Measurements from ENCODE around the gene TMEM240.

DNA sequence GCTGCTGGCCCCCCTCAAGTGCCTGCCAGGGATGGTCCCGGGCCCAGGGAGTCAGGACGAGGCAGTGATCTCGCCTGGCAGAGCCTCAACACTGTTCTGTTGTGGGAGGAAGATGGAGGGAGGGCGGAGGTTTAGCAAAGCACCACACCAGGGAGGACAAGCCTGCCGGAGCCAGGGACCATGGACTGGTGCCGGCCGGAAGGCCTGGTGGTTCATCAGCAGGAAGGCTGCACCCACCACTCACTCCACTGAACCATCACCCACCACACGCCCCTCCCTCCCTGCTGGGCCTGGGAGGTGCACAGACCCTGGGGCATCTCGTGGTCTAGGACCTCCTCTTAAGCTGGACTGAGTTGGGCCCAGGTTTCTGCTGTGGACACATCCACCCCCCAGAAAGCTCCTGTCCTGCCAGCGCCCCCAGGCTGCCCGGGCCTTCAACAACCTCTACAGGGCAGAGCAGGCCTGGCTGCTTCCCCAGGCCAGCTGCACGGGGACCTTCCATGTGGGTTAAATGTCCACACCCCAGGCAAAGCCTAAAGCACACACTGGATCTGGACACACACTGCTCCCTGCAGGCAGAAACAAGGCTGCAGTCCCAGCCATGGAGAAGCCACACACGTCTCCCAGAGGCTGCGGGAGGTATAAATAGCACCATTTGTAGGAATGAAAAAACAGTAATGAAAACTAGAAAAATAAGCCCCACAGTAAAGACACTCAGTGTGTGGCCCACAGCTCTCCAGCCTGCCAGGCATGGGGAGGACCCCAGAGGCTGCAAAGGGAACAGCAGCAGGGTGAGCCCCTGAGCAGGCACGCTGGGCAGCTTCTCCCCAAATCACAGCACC, 10.4 kb upstream of the TMEM240 start:
- TF ChIP-seq NEUROD1 (IDR thresholded peaks at IDR 0.05; ENCODE audit: borderline replicate concordance, low read depth, low read length, partially characterized antibody) = no peak
- no peak for TF ChIP-seq GATAD2A (IDR thresholded peaks at IDR 0.05)
- TF ChIP-seq PTBP1 (IDR thresholded peaks at IDR 0.05; ENCODE audit: low read depth, low read length) = no peak
- TF ChIP-seq HLTF (IDR thresholded peaks at IDR 0.05) = no peak
- no peak for TF ChIP-seq GABPA (tag; conservative IDR thresholded peaks at IDR 0.05; ENCODE audit: low read depth)
- TF ChIP-seq KDM5B (IDR thresholded peaks at IDR 0.05; ENCODE audit: insufficient replicate concordance, low read depth, low read length) = no peak
- TF ChIP-seq, protein P1, sequence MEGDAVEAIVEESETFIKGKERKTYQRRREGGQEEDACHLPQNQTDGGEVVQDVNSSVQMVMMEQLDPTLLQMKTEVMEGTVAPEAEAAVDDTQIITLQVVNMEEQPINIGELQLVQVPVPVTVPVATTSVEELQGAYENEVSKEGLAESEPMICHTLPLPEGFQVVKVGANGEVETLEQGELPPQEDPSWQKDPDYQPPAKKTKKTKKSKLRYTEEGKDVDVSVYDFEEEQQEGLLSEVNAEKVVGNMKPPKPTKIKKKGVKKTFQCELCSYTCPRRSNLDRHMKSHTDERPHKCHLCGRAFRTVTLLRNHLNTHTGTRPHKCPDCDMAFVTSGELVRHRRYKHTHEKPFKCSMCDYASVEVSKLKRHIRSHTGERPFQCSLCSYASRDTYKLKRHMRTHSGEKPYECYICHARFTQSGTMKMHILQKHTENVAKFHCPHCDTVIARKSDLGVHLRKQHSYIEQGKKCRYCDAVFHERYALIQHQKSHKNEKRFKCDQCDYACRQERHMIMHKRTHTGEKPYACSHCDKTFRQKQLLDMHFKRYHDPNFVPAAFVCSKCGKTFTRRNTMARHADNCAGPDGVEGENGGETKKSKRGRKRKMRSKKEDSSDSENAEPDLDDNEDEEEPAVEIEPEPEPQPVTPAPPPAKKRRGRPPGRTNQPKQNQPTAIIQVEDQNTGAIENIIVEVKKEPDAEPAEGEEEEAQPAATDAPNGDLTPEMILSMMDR (IDR thresholded peaks at IDR 0.05 in 2 of 3, conservative IDR thresholded peaks at IDR 0.05 in 1 of 3; ENCODE audit: insufficient read depth in 2 of 3, low read depth in 1 of 3, low read length in 3 of 3) = peak; percentile 60 to 93 (median 65)
- no peak for TF ChIP-seq NRF1 (conservative IDR thresholded peaks at IDR 0.05 in 1 of 2, IDR thresholded peaks at IDR 0.05 in 1 of 2)
